HEK293 (cell line): ENCODE results near the gene SORT1.

Experiments used
- ZBTB21 ChIP-seq: fragments of 450-650 bp; formaldehyde crosslinking; IDR thresholded peaks from 2 replicates; pipeline ENCODE4 v1.5.1; 2017; ENCODE audit warnings: missing biosample characterization, missing genetic modification characterization
- ZNF677 ChIP-seq: fragments of 450-650 bp; IDR thresholded peaks from 2 replicates; pipeline ENCODE4 v1.5.0; 2018; ENCODE audit warnings: missing biosample characterization, mild to moderate bottlenecking, missing genetic modification characterization, moderate library complexity

DNA sequence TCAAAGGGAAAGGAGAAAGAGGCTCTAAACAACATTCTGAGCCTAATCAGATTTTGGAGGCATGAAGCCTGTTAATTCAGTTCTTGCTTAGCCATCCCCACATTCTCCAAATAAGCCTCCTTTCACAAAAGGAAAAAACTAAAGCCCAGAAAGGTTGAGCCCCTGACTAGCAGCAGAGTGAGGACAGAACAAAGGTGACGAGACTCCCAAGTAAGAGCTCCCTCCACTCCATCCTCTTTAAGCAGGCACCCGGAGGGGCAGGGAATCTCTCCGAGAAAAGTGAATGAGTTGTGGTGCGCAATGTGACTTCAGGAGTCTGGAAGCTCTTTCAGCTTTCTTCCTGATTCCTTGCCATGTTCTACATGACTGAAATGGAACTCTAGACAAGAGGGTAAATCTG, 47.5 kb downstream of the SORT1 start:
- TF ChIP-seq ZNF677 (tag by site-specific recombination) (no peak), ZBTB21 (tag by site-specific recombination) (no peak)
